GM21390 (cell line): Measurements from ENCODE around the gene RTL5.

Source experiments
- ATAC-seq: cut with Tn5 transposase; IDR thresholded peaks from one replicate; pipeline ENCODE4 v1.9.1; 2021; ENCODE audit not compliant: unreplicated experiment

RTL5 gene

GRCh38 chrX:72130156-72130761 is 1.5 kb downstream of the RTL5 start:
- ATAC-seq: no peak

GRCh38 chrX:72129661-72130060 is 2.1 kb downstream of the RTL5 start:
- ATAC-seq: no peak

GRCh38 chrX:72128881-72129280 is 2.8 kb downstream of the RTL5 start:
- ATAC-seq: no peak

GRCh38 chrX:72128183-72128834 is 3.4 kb downstream of the RTL5 start:
- ATAC-seq: no peak

- no peak for ATAC-seq
These were observed 4.4 kb downstream of the RTL5 start for GRCh38 chrX:72127332-72127731.

- ATAC-seq: peak; percentile 80
These were observed 5.1 kb downstream of the RTL5 start for GRCh38 chrX:72126539-72127140.

- no peak for ATAC-seq
These were observed 5.7 kb downstream of the RTL5 start for GRCh38 chrX:72126048-72126415.

GRCh38 chrX:72125331-72126047 is 6.2 kb downstream of the RTL5 start:
- no peak for ATAC-seq

GRCh38 chrX:72124540-72125201 is 7.0 kb downstream of the RTL5 start:
- ATAC-seq: no peak

- no peak for ATAC-seq
These were observed 8.1 kb downstream of the RTL5 start for GRCh38 chrX:72123471-72124185.

GRCh38 chrX:72122621-72123337 is 8.9 kb downstream of the RTL5 start:
- no peak for ATAC-seq

- ATAC-seq: peak; percentile 86
These were observed 10.3 kb downstream of the RTL5 start for GRCh38 chrX:72121383-72121782.

GRCh38 chrX:72120837-72121236 is 10.9 kb downstream of the RTL5 start:
- ATAC-seq: no peak

- no peak for ATAC-seq
These were observed 14.0 kb downstream of the RTL5 start for GRCh38 chrX:72117636-72118210.

- no peak for ATAC-seq
These were observed 16.3 kb downstream of the RTL5 start for GRCh38 chrX:72115380-72115779.

- ATAC-seq: no peak
These were observed 16.9 kb downstream of the RTL5 start for GRCh38 chrX:72114807-72115206.

- no peak for ATAC-seq
These were observed 17.4 kb downstream of the RTL5 start for GRCh38 chrX:72114306-72114705.

GRCh38 chrX:72113461-72113860 is 18.3 kb downstream of the RTL5 start:
- no peak for ATAC-seq

- no peak for ATAC-seq
These were observed 20.6 kb downstream of the RTL5 start for GRCh38 chrX:72110876-72111708.
